Renal cortex interstitium (tissue), 11 donors: ENCODE measurements around the gene LYRM7. TPM values are rescaled to one million over a fixed set of nuclear protein-coding genes. Genes with fewer than 3 reads are reported as not detected.

Experiments
- DNase-seq, 11 donors: peaks; one replicate each; pipeline ENCODE4 v3.0.0-alpha.2; 2013; ENCODE audit warnings: low read depth in 9 of 11, low spot score in 4 of 11; ENCODE audit errors: extremely low read depth in 1 of 11
- polyA plus RNA-seq, 3 donors: library from polyadenylated mRNA; unstranded; fragments of 120-200 nt; gene quantifications; one replicate each; pipeline ENCODE4 v1.2.1, GENCODE V29; 2013; ENCODE audit not compliant: insufficient read length in 3 of 3

The LYRM7 gene
- polyA plus RNA-seq, 3 donors: 11.5 to 15.2 (median 15.2) TPM

DNA sequence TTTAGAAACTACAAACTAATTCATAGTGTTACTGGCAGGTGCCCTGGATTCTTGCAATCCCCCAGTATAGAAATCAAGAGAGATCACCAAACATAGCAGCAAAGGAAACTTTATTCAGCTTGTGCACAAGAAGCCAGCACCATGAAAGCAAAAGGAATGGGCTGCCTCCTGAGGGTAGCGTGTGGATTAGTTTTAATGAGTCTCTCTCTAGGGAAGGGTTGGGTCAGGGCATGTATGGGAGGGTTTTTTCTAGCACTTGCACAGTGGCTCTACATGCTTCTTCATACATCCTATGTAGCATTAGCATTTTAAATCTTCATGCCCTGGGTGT is 38.4 kb downstream of the LYRM7 start:
- DNase-seq: no peak

DNA sequence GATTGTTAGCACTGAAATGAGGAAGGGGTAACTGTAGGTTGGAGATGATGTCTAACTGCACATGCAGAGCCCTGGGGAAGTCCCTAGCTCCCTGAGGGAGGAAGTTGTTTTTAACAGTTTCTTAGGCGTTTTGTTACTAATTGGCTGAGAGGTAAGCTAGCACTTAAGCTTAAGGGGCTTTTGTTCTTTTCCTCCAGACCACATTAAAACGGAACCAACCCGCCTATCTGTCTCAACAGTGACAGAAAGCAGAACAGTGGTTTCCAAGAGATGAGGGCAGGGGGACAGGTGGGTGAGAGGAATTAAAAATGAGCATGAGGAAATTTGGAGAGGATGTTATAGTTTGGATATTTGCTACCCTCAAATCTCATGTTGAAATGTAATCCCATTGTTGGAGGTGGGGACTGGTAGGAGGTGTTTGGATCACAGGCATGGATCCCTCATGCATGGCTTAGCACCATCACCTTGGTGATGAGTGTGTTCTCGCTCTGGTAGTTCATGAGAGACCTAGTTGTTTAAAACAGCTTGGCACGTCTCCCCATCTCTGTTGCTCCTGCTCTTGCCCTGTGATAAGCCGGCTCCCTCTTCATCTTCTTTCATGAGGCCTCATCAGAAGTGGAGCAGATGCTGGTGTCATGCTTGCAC is 38.9 kb downstream of the LYRM7 start:
- DNase-seq: peak in 6 of 11 donors; percentile 7 to 30 (median 18)

DNA sequence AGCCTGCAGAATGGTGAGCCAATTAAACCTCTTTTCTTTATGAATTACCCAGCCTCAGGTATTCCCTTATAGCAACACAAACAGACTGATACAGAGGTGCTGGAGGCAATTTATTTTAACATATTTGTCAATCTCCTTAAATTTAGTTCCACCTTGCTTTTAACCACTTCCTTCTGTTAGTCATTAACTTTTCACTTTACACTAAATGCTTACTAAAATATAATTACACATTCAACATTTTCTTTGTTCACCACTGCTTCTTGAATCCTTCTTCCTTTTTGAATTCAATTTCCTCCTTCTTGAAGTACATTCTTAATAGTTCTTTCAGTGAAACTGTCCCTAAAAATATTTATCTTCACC is 39.4 kb downstream of the LYRM7 start:
- no peak for DNase-seq

DNA sequence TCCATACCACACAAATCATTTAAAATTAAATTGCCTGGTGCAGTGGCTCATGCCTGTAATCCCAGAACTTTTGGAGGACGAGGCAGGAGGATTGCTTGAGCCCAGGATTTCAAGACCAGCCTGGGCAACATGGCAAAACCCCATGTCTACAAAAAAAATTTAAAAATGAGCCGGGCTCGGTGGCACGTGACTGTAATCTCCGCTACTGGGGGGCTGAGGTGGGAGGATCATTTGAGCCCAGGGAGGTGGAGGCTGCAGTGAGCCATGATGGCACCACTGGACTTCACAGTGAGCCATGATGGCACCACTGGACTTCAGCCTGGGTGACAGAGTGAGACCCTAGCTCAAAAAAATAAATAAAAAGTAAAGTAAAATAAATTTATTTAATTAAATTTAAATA is 40.9 kb downstream of the LYRM7 start:
- no peak for DNase-seq

DNA sequence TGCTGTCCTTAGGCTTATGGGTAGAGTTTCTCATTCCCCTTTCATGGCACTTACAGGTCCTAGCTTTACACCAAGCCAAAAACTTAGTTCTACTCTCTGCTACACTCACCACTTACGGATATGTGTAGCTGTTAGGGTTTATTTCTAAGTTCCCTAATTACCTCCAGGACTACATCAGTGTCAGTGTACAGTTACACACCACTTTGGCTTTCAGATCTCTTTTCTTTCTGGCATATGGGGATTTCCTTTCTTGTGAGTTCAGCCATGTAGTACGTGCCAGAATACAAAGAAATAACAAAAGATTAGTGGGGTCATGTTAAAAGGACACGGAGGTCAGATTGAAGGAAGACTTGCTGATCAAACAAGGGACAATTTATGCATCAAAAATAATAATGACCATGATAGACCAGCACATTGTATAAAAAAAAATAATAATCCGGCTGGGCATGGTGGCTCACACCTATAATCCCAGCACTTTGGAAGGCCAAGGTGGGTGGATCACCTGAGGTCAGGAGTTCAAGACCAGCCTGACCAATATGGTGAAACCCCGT is 41.8 kb downstream of the LYRM7 start:
- DNase-seq: no peak

DNA sequence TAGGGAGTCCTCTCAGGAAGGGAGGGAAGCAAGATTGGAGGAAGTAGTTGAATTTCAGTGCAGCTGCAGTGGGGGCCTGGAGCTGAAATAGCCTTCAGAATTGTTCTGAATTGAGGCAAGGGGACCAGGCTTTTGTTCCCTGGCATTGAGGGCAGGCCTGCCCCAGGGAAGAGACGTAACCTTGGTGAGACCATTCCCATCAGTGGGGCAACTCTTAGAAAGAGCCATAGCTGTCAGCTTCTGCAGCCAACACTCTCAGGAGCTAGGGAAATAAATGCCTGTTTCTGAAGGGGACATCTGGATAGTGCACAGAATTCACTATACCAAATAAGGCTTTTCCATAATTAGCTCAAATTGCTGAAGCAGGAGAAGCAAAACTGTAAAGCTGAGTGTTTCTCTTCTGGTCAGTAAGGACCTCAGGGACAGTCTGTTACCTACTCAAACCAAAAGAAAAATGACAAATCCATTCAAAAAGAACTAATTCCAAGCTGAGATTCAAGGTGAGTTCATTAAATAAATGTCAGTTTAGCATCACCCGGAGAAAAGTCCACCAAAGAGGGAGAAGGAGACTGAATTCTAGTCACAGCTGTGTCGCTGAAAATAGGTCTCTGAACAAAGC is 44.0 kb downstream of the LYRM7 start:
- DNase-seq: no peak

DNA sequence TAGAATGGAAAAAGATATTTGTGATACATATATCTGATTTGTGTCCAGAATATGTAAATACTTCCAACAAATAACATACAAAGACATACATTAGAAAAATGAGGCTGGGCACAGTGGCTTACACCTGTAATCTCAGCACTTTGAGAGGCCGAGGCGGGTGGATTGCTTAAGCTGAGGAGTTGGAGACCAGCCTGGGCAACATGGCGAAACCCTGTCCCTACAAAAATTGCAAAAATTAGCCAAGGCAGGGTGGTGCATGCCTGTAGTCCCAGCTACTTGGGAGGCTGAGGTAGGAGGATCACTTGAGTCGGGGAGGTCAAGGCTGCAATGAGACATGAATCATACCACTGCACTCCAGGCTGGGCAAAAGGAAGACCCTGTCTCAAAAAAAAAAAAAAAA is 47.0 kb downstream of the LYRM7 start:
- no peak for DNase-seq

DNA sequence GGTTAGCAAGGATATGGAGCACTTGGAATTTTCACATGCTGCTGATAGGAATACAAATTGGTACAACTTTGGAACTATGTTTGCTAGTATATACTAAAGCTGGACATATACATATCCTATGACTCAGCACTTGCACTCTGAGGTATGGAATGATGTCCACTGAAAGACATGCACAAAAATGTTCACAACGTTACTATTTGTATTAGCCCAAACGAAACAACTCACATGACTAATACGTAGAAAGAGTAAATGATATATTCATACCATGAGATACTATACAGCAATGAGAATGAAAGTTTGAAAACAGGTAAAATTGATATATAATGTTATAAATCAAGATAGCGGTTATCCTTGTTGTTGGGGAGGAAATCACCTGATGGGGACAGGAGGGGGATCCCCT is 47.6 kb downstream of the LYRM7 start:
- no peak for DNase-seq

DNA sequence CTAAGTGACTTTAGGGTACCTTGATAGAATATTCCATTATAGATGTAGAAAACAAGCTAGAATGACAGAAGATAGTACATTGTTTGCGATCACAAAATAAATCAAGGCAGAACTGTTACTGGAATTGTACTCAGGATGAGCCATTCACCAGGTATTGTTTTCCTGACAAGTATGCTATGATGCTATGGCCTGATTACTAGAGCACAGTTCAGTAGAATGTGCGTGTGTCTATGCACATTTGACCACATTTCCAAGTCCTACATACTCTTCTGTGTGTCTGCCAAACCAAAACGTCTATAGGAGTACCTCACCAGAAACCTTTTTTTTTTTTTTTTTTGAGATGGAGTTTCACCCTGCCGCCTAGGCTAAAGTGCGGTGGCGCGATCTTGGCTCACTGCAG is 49.8 kb downstream of the LYRM7 start:
- no peak for DNase-seq

DNA sequence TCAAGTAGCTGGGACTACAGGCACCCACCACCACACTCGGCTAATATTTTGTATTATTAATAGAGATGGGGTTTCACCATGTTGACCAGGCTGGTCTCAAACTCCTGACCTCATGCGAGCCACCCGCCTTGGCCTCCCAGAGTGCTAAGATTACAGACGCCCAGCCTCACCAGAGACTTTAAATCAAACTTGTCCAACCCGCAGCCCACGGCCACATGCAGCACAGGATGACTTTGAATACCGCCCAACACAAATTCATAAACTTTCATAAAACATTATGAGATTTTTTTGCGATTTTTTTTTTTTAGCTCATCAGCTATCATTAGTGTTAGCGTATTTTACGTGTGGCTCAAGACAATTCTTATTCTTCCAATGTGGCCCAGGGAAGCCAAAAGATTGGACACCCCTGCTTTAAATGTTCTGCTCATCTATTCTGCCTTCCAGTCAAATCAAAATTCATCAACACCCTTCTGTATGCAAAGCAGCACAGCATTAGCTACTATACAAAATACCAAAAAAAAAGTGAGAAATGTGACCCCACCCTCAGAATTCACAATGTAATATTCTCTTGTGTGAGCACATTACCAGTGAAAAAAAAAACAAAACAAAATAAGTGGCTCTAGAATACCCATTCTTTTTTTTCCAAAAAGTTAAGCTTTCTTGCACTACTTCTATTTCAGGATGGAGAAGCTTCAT is 50.4 kb downstream of the LYRM7 start:
- no peak for DNase-seq

DNA sequence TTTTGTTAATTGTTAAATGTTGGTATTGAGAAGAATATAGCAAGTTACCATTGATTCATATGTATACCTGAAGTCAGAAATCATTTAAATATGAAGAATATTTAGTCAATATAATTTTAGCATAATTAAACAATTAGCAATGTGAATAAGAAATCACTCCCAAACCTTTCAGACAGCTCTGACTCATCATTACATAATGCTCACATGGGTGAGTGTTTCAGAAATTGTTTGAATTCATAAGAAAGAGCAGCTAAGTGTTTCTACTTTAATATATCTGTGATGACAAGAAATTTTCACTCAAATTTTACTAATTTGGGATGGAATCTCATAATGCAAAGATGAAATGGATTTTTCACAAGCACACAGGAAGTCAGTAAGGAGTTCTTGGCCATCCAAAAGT is 51.1 kb downstream of the LYRM7 start:
- no peak for DNase-seq

DNA sequence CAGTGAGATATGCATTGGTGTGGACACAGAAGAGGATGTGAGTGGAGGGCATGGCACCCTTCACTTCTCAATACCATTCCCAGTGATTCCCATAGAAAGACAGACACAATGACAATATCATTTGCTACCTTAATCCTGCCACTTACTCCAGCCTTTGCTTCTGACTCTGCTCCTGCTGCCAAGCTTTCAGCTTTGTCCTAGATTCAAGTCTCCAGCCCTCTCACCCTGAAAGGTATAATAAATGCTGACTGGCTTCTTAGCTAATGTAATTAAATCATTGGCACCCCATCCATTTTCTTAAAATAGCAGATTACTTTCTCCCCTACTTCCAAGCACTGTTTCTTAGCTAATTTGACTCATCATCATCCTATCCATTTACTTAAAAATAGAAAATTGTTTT is 52.0 kb downstream of the LYRM7 start:
- no peak for DNase-seq

DNA sequence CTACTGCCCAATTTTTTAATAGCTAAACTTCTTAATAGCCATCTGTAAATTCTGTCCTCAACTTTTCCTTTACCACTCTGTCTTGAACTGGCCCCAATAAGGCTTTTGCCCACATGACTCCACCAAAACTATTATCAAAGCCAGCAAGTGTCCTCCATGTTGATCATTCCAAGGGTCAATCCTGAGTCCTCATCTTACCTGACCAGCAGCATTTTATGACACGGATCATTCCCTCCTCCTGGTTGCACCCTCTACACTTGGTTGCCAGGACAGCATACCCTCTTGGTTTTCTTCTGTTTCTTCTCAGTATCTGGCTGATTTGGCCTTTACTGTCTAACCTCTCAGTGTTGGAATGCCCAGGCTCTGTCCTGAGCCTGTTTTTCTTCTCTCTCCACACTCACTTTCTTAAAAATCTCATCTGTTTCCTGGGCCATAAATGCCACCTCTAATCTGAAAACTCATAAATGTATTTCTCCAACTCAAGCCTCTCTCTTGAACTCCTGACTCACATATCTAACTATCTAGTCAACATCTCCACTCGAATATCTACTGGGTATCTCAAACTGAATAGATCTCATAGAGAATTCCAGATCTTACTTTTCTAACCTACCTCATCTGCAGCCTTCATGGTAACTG is 53.1 kb downstream of the LYRM7 start:
- DNase-seq: no peak

DNA sequence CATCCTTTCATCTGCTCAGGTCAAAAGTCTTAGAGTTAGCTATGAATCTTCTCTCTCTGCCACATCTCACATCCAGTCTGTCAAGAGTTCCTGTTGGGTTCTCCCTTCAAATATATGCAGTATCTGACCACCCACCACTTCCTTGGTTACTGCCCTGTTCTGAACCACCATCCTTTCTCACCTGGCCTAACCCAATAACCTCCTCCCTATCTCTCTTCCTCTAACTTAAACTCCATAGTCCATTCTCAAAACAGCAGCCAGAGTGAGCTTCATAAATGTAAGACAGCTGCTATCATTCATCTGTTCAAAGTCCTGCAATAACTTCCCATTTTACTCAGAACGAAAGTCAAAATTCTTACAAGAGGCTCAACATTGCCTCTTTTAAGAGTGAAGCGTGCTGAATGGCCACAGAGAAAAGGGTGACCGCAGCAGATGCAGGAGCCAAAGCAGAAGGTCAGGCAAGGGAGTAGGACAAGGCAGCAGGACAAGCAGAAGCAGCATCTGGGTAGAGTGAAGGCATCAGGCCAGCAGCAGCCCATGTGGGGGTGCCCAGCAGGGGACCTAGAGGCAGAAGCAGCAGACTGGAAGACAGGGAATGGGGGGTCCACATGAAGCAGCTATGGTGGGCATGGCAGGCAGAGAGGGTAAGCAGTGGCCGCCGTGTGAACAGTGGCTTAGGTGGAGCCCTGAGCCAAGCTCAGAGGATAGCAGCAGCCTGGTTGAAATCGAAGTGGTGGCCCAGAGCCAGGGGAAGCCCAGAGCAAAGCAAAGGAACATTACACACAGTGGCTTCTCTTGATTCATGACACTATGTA is 53.9 kb downstream of the LYRM7 start:
- no peak for DNase-seq

DNA sequence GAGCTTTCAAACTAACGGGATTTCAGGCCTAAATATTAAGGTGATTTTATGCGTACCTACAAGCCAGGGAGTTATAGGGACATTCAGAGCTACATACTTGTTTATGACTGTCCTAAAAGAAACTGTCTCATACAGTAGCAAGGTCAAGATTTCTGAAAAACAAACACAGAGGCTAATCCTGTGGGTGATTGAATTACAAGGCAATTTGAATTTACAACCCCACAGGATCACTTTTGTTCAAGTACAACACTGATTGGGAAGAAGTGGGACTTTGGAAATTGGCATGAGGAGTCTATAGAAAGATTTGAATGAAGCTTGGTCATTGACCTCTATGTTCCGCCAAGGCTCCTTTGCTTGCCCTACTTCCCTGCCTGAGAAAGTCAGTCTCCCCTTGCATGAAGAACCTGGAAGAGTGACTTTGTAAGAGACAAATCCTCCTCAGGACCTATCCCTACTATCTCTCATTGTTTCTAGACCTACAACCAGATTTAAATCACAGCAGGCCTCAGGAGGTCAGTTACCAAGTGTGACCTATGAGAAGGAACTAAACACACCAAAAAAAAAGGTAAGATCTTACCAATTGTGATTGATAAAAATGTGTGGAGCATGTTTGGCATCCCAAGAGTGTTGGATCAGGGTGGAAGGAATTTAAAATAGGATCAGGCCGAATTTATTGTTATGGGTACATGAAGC is 54.7 kb downstream of the LYRM7 start:
- DNase-seq: no peak

DNA sequence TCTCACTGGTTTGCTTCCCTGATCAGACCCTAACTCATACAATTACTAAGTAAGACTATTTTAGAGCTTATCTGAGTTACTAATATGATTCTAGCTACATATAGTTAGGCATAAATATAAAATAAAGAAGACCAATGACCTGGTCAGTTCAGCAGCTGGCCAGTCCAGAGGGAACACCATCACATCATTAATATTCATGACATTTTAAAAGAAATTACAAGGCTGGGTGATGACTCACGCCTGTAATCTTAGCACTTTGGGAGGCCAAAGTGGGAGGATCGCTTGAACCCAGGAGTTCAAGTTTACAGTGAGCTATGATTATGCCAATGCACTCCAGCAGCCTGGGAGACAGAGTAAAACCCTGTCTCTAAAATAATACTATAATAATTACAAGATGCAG is 56.2 kb downstream of the LYRM7 start:
- DNase-seq: no peak

DNA sequence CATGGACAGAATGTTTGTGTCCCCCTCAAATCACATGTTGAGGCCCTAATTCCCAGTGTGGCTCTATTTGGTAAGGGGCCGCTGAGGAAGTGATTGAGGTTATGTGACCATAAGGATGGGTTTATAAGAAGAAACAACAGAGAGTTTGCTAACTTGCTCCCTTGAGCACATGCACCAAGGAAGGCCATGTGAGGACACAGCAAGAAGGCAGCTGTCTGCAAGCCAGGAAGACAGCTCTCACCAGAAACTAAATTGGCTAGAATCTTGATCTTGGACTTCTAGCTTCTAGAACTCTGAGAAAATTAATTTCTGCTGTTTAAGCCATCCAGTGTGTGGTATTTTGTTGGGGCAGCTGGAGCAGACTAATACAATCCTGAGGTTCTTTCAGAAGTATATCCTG is 57.9 kb downstream of the LYRM7 start:
- no peak for DNase-seq

DNA sequence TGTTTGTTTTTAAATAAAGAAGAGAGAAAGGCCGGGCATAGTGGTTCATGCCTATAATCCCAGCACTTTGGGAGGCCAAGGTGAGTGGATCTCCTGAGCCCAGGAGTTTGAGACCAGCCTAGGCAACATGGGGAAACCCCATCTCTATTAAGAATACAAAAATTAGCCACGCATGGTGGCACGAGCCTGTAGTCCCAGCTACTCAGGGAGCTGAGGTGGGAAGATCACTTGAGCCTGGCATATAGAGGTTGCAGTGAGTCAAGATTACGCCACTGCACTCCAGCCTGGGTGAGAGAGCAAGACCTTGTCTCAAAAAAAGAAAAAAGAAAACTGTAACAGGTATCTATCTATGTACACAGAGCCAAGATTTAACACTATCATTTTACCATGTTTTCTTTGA is 58.9 kb downstream of the LYRM7 start:
- DNase-seq: no peak

DNA sequence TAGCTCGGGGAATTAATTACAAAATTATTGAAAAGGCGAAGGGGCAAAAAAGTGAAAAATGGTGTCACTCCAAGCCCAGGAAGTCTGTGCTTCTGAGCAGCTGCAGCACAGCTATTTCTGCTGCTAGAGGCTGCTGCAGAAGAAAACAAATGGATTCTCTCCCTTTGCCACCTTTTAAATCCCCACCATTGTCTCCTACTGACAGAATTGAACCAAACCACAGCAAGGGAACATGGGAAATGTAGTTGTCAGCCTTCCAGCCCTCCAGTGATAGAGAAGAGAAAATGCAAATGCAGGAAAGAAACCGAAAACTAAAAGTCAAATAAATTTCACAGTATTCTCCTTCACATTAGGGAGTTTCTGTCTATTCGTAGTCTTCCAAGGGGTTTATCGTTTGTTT is 59.7 kb downstream of the LYRM7 start:
- DNase-seq: no peak
